Kidney epithelial cell (primary cell): ENCODE data around the gene LSS. TPM values are rescaled to one million over a fixed set of nuclear protein-coding genes. Genes with fewer than 3 reads are reported as not detected.

Experiments
- DNase-seq: peaks from one replicate; pipeline ENCODE4 v3.0.0-alpha.2; 2010; ENCODE audit warnings: low read depth
- H3K27me3 ChIP-seq: 2 replicates; pipeline ENCODE4 v1.6.0; 2011; ENCODE audit warnings: low read length; ENCODE audit not compliant: control insufficient read depth, insufficient read depth
- H3K36me3 ChIP-seq: 2 replicates; pipeline ENCODE4 v1.5.1; 2011; ENCODE audit warnings: low read length; ENCODE audit not compliant: control insufficient read depth, insufficient read depth
- H3K4me3 ChIP-seq: 2 replicates; pipeline ENCODE4 v1.5.1; 2011; ENCODE audit warnings: low read depth, mild to moderate bottlenecking, control low read depth, low read length
- CTCF ChIP-seq: IDR thresholded peaks from 2 replicates; pipeline ENCODE4 v1.5.1; 2011; ENCODE audit warnings: mild to moderate bottlenecking, moderate library complexity, low read length, control low read depth, inconsistent platforms; ENCODE audit not compliant: insufficient read depth, poor library complexity, severe bottlenecking
- total RNA-seq: library from RNA; depleted of rRNA; stranded (reverse); fragments of >200 nt; gene quantifications from 2 replicates; pipeline ENCODE4 v1.2.3, GENCODE V29; 2015

LSS gene
- total RNA-seq, 1 donor from 2014 or later: 74.5 TPM

GRCh38 chr21:46250146-46250725 is 21.7 kb upstream of the LSS start:
- no peak for DNase-seq
- TF ChIP-seq CTCF: no peak
- Histone ChIP-seq H3K27me3 (no peaks in the 10 kb centered on the region), H3K36me3 (peaks cover 5% of the 10 kb centered on the region), H3K4me3 (no peak overlapping the region)

GRCh38 chr21:46248827-46249226 is 20.3 kb upstream of the LSS start:
- TF ChIP-seq CTCF: no peak
- H3K27me3 ChIP-seq: no peaks in the 10 kb centered on the region
- no peak overlapping the region for H3K4me3 ChIP-seq
- no peak for DNase-seq
- peaks cover 5% of the 10 kb centered on the region for H3K36me3 ChIP-seq

- Histone ChIP-seq H3K27me3 (no peaks in the 10 kb centered on the region), H3K36me3 (peaks cover 3% of the 10 kb centered on the region), H3K4me3 (no peak overlapping the region)
- no peak for DNase-seq
- no peak for TF ChIP-seq CTCF
Observed at GRCh38 chr21:46248422-46248782, 19.8 kb upstream of the LSS start.

GRCh38 chr21:46247699-46248421 is 19.3 kb upstream of the LSS start:
- no peak for TF ChIP-seq CTCF
- no peaks in the 10 kb centered on the region for H3K27me3 ChIP-seq
- H3K4me3 ChIP-seq: no peak overlapping the region
- DNase-seq: no peak
- H3K36me3 ChIP-seq: peaks cover 3% of the 10 kb centered on the region

GRCh38 chr21:46246345-46246744 is 17.8 kb upstream of the LSS start:
- H3K4me3 ChIP-seq: no peak overlapping the region
- peaks cover 3% of the 10 kb centered on the region for H3K36me3 ChIP-seq
- no peaks in the 10 kb centered on the region for H3K27me3 ChIP-seq
- TF ChIP-seq CTCF: no peak
- no peak for DNase-seq
